Myocyte (in vitro differentiated cells): ENCODE measurements around the gene MAL. TPM values are rescaled to one million over a fixed set of nuclear protein-coding genes. Genes with fewer than 3 reads are reported as not detected.

ENCODE experiments used
- DNase-seq: peaks from one replicate; pipeline ENCODE4 v3.0.0-alpha.2; 2012; ENCODE audit warnings: low read depth
- polyA plus RNA-seq: library from polyadenylated mRNA; unstranded; fragments of >200 nt; gene quantifications from one replicate; pipeline ENCODE4 v1.2.1, GENCODE V29; 2012; ENCODE audit warnings: missing spikeins
- total RNA-seq: library from RNA; depleted of rRNA; stranded (reverse); fragments of >200 nt; gene quantifications from 2 replicates; pipeline ENCODE4 v1.2.3, GENCODE V29; 2014

Gene MAL
- 1.6 and 2.2 TPM in 2 replicates for total RNA-seq
- 2.5 TPM for polyA plus RNA-seq

- peak; percentile 42 for DNase-seq
Observed at GRCh38 chr2:95025406-95026319, at the start of gene MAL. Gene MAL, plus strand, starts transcription at chr2:95025708. Its CDS starts 85 bp downstream, at chr2:95025793.

GRCh38 chr2:94977826-94978225 lies 47.7 kb upstream of the MAL start:
- DNase-seq, result no peak

- no peak for DNase-seq
Observed at GRCh38 chr2:94978917-94979316, 46.6 kb upstream of the MAL start.

GRCh38 chr2:94979406-94980375 lies 45.8 kb upstream of the MAL start:
- no peak for DNase-seq

- no peak for DNase-seq
Observed at GRCh38 chr2:94980406-94980805, 45.1 kb upstream of the MAL start.

- DNase-seq, result no peak
Observed at GRCh38 chr2:94982156-94982555, 43.4 kb upstream of the MAL start.

- DNase-seq, result peak; percentile 25
Observed at GRCh38 chr2:94982675-94983074, 42.8 kb upstream of the MAL start.

GRCh38 chr2:94984964-94985575 lies 40.4 kb upstream of the MAL start:
- DNase-seq, result no peak

GRCh38 chr2:94985636-94986035 lies 39.9 kb upstream of the MAL start:
- DNase-seq, result no peak

GRCh38 chr2:94986392-94986963 lies 39.0 kb upstream of the MAL start:
- peak; percentile 79 for DNase-seq

- DNase-seq, result no peak
Observed at GRCh38 chr2:94987074-94988020, 38.2 kb upstream of the MAL start.

GRCh38 chr2:94990956-94991355 lies 34.6 kb upstream of the MAL start:
- no peak for DNase-seq

GRCh38 chr2:94992360-94992759 lies 33.1 kb upstream of the MAL start:
- DNase-seq, result no peak

GRCh38 chr2:94993176-94994062 lies 32.1 kb upstream of the MAL start:
- DNase-seq, result no peak

GRCh38 chr2:94994063-94994913 lies 31.2 kb upstream of the MAL start:
- DNase-seq, result no peak

- no peak for DNase-seq
Observed at GRCh38 chr2:94994914-94995552, 30.5 kb upstream of the MAL start.

GRCh38 chr2:94995553-94996304 lies 29.8 kb upstream of the MAL start:
- DNase-seq, result no peak
